Progenitor cell of endocrine pancreas (in vitro differentiated cells): ENCODE results near the gene SLFN11. TPM values are rescaled to one million over a fixed set of nuclear protein-coding genes. Genes with fewer than 3 reads are reported as not detected.

Experiments used
- DNase-seq: peaks from one replicate; pipeline ENCODE4 v3.0.0; 2021; ENCODE audit warnings: low spot score; ENCODE audit not compliant: unreplicated experiment
- H3K27ac Mint-ChIP-seq: 2 replicates; pipeline ENCODE4 v1.8.0; 2021; ENCODE audit warnings: mild to moderate bottlenecking, moderate library complexity, mixed read lengths
- H3K27me3 Mint-ChIP-seq: 2 replicates; pipeline ENCODE4 v1.8.0; 2021; ENCODE audit warnings: mixed read lengths
- H3K36me3 Mint-ChIP-seq: 2 replicates; pipeline ENCODE4 v1.8.0; 2022; ENCODE audit warnings: mixed read lengths; ENCODE audit not compliant: insufficient read depth
- H3K4me1 Mint-ChIP-seq: 2 replicates; pipeline ENCODE4 v1.8.0; 2021; ENCODE audit warnings: low read depth, mixed read lengths
- H3K4me3 Mint-ChIP-seq: 2 replicates; pipeline ENCODE4 v1.8.0; 2021; ENCODE audit warnings: low read depth, mild to moderate bottlenecking, moderate library complexity, mixed read lengths
- H3K9me3 Mint-ChIP-seq: 2 replicates; pipeline ENCODE4 v1.8.0; 2021; ENCODE audit warnings: low read depth, mixed read lengths
- total RNA-seq: library from RNA; stranded (reverse); gene quantifications from 2 replicates; pipeline ENCODE4 v1.2.1, GENCODE V29; 2021
- TF ChIP-seq, protein P1 (sequence below): fragments of 200-600 bp; sonication (generic); IDR thresholded peaks from one replicate; pipeline ENCODE4 v1.5.0; 2021; ENCODE audit warnings: antibody characterized with exemption, mild to moderate bottlenecking; ENCODE audit not compliant: unreplicated experiment

The SLFN11 gene
- total RNA-seq, 1 donor from 2014 or later = 2.1 TPM

DNA sequence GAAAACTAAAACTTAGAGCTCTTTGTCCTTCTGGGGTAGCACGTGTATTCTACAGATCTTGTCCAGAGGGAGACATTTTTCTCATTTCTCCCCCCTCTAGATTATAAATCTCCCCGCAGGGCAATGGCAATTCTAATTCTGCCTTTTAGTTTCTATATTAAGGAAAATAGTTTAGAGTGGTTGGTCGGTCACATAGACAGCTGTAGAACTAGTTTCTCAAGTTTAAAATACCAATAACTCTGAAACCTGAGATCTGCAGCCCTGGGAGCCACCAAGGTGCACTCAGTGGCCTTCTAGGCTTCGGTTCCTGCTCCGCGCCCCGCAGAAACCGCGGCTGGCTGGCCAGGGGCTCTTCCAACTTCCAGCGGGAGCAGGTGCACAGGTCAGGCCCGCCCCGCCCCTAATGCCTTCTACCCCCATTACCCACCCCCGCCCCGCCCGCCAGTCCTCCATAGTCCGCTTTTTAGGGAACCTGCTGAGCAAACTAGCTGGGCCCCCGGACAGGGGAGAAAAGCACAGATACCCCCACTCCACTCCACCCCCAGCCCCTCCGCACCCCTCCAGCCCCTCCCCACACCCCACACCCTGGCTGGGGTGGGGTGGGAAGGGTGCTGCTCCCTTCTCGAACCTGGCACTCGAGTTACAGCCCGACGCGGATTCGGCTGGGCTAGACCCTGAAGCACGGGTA, 431 bp downstream of the SLFN11 start:
- peaks cover 18% of the 10 kb centered on the region for H3K9me3 Mint-ChIP-seq
- TF ChIP-seq, protein P1, sequence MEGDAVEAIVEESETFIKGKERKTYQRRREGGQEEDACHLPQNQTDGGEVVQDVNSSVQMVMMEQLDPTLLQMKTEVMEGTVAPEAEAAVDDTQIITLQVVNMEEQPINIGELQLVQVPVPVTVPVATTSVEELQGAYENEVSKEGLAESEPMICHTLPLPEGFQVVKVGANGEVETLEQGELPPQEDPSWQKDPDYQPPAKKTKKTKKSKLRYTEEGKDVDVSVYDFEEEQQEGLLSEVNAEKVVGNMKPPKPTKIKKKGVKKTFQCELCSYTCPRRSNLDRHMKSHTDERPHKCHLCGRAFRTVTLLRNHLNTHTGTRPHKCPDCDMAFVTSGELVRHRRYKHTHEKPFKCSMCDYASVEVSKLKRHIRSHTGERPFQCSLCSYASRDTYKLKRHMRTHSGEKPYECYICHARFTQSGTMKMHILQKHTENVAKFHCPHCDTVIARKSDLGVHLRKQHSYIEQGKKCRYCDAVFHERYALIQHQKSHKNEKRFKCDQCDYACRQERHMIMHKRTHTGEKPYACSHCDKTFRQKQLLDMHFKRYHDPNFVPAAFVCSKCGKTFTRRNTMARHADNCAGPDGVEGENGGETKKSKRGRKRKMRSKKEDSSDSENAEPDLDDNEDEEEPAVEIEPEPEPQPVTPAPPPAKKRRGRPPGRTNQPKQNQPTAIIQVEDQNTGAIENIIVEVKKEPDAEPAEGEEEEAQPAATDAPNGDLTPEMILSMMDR = no peak
- peaks cover 12% of the 10 kb centered on the region for H3K4me1 Mint-ChIP-seq
- H3K36me3 Mint-ChIP-seq = peaks cover 2% of the 10 kb centered on the region
- no peak overlapping the region for H3K27ac Mint-ChIP-seq
- H3K4me3 Mint-ChIP-seq = peak overlapping the region; percentile 65
- DNase-seq = no peak
- H3K27me3 Mint-ChIP-seq = peaks cover 82% of the 10 kb centered on the region

- Mint-ChIP-seq H3K9me3 (peaks cover 18% of the 10 kb centered on the region), H3K36me3 (peaks cover 2% of the 10 kb centered on the region), H3K27me3 (peaks cover 80% of the 10 kb centered on the region), H3K4me1 (peaks cover 12% of the 10 kb centered on the region), H3K4me3 (no peak overlapping the region), H3K27ac (no peak overlapping the region)
- TF ChIP-seq, protein P1 = no peak
- no peak for DNase-seq
Observed at GRCh38 chr17:35371934-35372333, 1.5 kb downstream of the SLFN11 start.

GRCh38 chr17:35368081-35368830, 5.2 kb downstream of the SLFN11 start:
- Mint-ChIP-seq H3K9me3 (peaks cover 18% of the 10 kb centered on the region), H3K4me1 (peaks cover 1% of the 10 kb centered on the region), H3K36me3 (peaks cover 2% of the 10 kb centered on the region), H3K27me3 (peaks cover 76% of the 10 kb centered on the region), H3K27ac (no peak overlapping the region), H3K4me3 (no peak overlapping the region)
- no peak for DNase-seq
- TF ChIP-seq, protein P1 = no peak

- Mint-ChIP-seq H3K36me3 (no peaks in the 10 kb centered on the region), H3K4me1 (no peaks in the 10 kb centered on the region), H3K27ac (no peak overlapping the region), H3K27me3 (peaks cover 53% of the 10 kb centered on the region), H3K4me3 (no peak overlapping the region), H3K9me3 (no peaks in the 10 kb centered on the region)
- no peak for DNase-seq
- TF ChIP-seq, protein P1 = no peak
Observed at GRCh38 chr17:35361027-35361426, 12.4 kb downstream of the SLFN11 start.

GRCh38 chr17:35359398-35359797, 14.0 kb downstream of the SLFN11 start:
- Mint-ChIP-seq H3K27ac (no peak overlapping the region), H3K27me3 (peaks cover 44% of the 10 kb centered on the region), H3K9me3 (no peaks in the 10 kb centered on the region), H3K36me3 (no peaks in the 10 kb centered on the region), H3K4me1 (no peaks in the 10 kb centered on the region), H3K4me3 (no peak overlapping the region)
- TF ChIP-seq, protein P1 = no peak
- no peak for DNase-seq
